Mammary epithelial cell (primary cell): Measurements from ENCODE around the gene TRIM16.
"Not testable (repeated sequence)": the region's sequence is repeated elsewhere in the genome, so short reads cannot be mapped to it uniquely, and the experiment has no call there.

Source experiments
- EZH2 ChIP-seq: IDR thresholded peaks from 2 replicates; pipeline ENCODE4 v1.6.1; 2012; ENCODE audit warnings: low read length, inconsistent platforms, borderline replicate concordance
- TF ChIP-seq, protein P1 (sequence below), 2 donors: IDR thresholded peaks in 1 of 2; conservative IDR thresholded peaks in 1 of 2; 2 replicates each; pipeline ENCODE4 v1.5.1; 2011 to 2012; ENCODE audit warnings: inconsistent platforms in 2 of 2, low read length in 2 of 2, mild to moderate bottlenecking in 2 of 2, control low read depth in 1 of 2, low read depth in 1 of 2; ENCODE audit not compliant: insufficient read depth in 1 of 2; ENCODE audit errors: extremely low read depth in 1 of 2

DNA sequence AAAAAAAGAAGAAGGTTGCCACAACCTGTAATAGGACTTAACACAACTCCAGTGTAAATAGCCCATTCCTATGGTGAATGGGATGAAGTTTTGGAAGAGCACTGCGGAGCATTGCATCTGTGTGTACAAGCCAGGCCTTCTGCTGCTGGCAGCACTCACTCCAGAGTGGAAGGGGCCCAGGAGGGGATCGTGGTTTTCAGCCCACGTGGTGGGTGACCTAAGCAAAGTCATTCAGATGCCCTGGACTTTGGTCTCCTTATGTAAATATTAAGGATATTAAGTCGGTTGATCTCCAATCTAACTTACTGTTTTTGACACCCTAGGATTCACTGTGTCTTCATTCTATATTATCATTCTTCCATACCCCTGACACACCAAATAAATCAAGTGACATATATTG, 67.3 kb downstream of the TRIM16 start:
- TF ChIP-seq, protein P1, sequence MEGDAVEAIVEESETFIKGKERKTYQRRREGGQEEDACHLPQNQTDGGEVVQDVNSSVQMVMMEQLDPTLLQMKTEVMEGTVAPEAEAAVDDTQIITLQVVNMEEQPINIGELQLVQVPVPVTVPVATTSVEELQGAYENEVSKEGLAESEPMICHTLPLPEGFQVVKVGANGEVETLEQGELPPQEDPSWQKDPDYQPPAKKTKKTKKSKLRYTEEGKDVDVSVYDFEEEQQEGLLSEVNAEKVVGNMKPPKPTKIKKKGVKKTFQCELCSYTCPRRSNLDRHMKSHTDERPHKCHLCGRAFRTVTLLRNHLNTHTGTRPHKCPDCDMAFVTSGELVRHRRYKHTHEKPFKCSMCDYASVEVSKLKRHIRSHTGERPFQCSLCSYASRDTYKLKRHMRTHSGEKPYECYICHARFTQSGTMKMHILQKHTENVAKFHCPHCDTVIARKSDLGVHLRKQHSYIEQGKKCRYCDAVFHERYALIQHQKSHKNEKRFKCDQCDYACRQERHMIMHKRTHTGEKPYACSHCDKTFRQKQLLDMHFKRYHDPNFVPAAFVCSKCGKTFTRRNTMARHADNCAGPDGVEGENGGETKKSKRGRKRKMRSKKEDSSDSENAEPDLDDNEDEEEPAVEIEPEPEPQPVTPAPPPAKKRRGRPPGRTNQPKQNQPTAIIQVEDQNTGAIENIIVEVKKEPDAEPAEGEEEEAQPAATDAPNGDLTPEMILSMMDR (conservative IDR thresholded peaks at IDR 0.05 in 1 of 2, IDR thresholded peaks at IDR 0.05 in 1 of 2; ENCODE audit: extremely low read depth in 1 of 2, insufficient read depth in 1 of 2, low read depth in 1 of 2, low read length in 2 of 2) = not testable (repeated sequence)
- TF ChIP-seq EZH2 = not testable (repeated sequence)
